KMS-11 (cell line): Measurements from ENCODE around the gene ACVRL1.

Source experiments
- H2AFZ ChIP-seq: fragments of 200-600 bp; sonication (generic); 2 replicates; pipeline ENCODE4 v1.6.1; 2016; ENCODE audit warnings: antibody characterized with exemption, mixed run types, low read depth
- H3K27ac ChIP-seq: fragments of 200-600 bp; sonication (generic); 2 replicates; pipeline ENCODE4 v1.6.1; 2016; ENCODE audit warnings: mild to moderate bottlenecking, mixed run types
- H3K27me3 ChIP-seq: fragments of 200-600 bp; sonication (generic); 2 replicates; pipeline ENCODE4 v1.6.1; 2017; ENCODE audit warnings: mild to moderate bottlenecking, low read depth, mixed run types, moderate library complexity; ENCODE audit not compliant: insufficient read depth
- H3K36me3 ChIP-seq: fragments of 200-600 bp; sonication (generic); 2 replicates; pipeline ENCODE4 v1.6.1; 2017; ENCODE audit warnings: mild to moderate bottlenecking, mixed run types; ENCODE audit not compliant: insufficient read depth
- H3K4me1 ChIP-seq: fragments of 200-600 bp; sonication (generic); 2 replicates; pipeline ENCODE4 v1.6.1; 2016; ENCODE audit warnings: mild to moderate bottlenecking, low read depth, mixed run types; ENCODE audit not compliant: poor library complexity, severe bottlenecking
- H3K4me2 ChIP-seq: fragments of 200-600 bp; sonication (generic); 2 replicates; pipeline ENCODE4 v1.7.0; 2016; ENCODE audit warnings: mild to moderate bottlenecking, mixed run types
- H3K4me3 ChIP-seq: fragments of 200-600 bp; sonication (generic); IDR thresholded peaks from 2 replicates; pipeline ENCODE4 v1.6.1; 2017; ENCODE audit warnings: low read depth, low read length, mixed read lengths; ENCODE audit not compliant: insufficient read depth
- H3K79me2 ChIP-seq: fragments of 200-600 bp; sonication (generic); 2 replicates; pipeline ENCODE4 v1.6.1; 2016; ENCODE audit warnings: low read depth, mixed run types; ENCODE audit not compliant: insufficient read depth
- H3K9ac ChIP-seq: fragments of 200-600 bp; sonication (generic); 2 replicates; pipeline ENCODE4 v1.6.1; 2016; ENCODE audit warnings: mild to moderate bottlenecking, mixed run types
- H4K20me1 ChIP-seq: fragments of 200-600 bp; sonication (generic); 2 replicates; pipeline ENCODE4 v1.6.1; 2016; ENCODE audit warnings: mild to moderate bottlenecking, mixed run types; ENCODE audit not compliant: insufficient read depth
- TF ChIP-seq, protein P1 (sequence below): fragments of 200-600 bp; sonication (generic); conservative IDR thresholded peaks from 2 replicates; pipeline ENCODE4 v1.6.1; 2017; ENCODE audit warnings: low read depth, mild to moderate bottlenecking, antibody characterized with exemption, low read length, moderate library complexity, mixed read lengths

Gene ACVRL1

GRCh38 chr12:51942056-51942455 lies 34.8 kb downstream of the ACVRL1 start:
- Histone ChIP-seq H3K27me3 (no peaks in the 10 kb centered on the region), H3K4me2 (no peak overlapping the region), H3K79me2 (no peaks in the 10 kb centered on the region), H3K4me3 (no peak overlapping the region), H4K20me1 (no peaks in the 10 kb centered on the region), H3K36me3 (no peaks in the 10 kb centered on the region), H3K9ac (no peak overlapping the region), H2AFZ (no peak overlapping the region), H3K4me1 (no peaks in the 10 kb centered on the region), H3K27ac (no peak overlapping the region)
- TF ChIP-seq, protein P1, sequence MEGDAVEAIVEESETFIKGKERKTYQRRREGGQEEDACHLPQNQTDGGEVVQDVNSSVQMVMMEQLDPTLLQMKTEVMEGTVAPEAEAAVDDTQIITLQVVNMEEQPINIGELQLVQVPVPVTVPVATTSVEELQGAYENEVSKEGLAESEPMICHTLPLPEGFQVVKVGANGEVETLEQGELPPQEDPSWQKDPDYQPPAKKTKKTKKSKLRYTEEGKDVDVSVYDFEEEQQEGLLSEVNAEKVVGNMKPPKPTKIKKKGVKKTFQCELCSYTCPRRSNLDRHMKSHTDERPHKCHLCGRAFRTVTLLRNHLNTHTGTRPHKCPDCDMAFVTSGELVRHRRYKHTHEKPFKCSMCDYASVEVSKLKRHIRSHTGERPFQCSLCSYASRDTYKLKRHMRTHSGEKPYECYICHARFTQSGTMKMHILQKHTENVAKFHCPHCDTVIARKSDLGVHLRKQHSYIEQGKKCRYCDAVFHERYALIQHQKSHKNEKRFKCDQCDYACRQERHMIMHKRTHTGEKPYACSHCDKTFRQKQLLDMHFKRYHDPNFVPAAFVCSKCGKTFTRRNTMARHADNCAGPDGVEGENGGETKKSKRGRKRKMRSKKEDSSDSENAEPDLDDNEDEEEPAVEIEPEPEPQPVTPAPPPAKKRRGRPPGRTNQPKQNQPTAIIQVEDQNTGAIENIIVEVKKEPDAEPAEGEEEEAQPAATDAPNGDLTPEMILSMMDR = no peak

GRCh38 chr12:51942501-51943000 lies 35.2 kb downstream of the ACVRL1 start:
- no peaks in the 10 kb centered on the region for H4K20me1 ChIP-seq
- no peaks in the 10 kb centered on the region for H3K27me3 ChIP-seq
- no peak overlapping the region for H3K27ac ChIP-seq
- H3K4me1 ChIP-seq = no peaks in the 10 kb centered on the region
- no peak overlapping the region for H3K9ac ChIP-seq
- H3K79me2 ChIP-seq = no peaks in the 10 kb centered on the region
- no peak overlapping the region for H2AFZ ChIP-seq
- TF ChIP-seq, protein P1 = no peak
- H3K4me2 ChIP-seq = no peak overlapping the region
- H3K36me3 ChIP-seq = no peaks in the 10 kb centered on the region
- no peak overlapping the region for H3K4me3 ChIP-seq

DNA sequence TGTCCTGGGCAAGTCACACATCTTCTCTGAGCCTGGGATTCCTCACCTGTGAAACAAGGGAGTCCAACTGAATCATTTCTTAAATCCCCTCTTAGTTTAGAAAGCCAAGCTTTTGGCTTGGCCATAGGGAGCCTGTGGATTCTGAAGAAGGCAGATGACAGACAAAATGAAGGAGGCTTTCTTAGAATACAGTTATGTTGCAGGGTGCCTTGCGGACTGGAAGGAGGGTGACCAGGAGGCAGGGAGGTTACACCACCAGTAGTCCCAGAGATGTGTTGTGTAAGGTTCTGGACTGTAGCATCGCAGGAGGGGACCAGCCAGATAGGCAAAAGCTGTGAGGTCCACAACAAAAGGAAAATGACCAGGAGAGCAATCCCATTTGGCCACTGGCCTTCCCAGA lies 36.0 kb downstream of the ACVRL1 start:
- Histone ChIP-seq H3K4me2 (no peak overlapping the region), H3K4me1 (no peaks in the 10 kb centered on the region), H3K4me3 (no peak overlapping the region), H3K79me2 (no peaks in the 10 kb centered on the region), H2AFZ (no peak overlapping the region), H3K9ac (no peak overlapping the region), H3K36me3 (no peaks in the 10 kb centered on the region), H4K20me1 (no peaks in the 10 kb centered on the region), H3K27me3 (no peaks in the 10 kb centered on the region), H3K27ac (no peak overlapping the region)
- TF ChIP-seq, protein P1 = no peak

- Histone ChIP-seq H3K4me1 (no peaks in the 10 kb centered on the region), H3K9ac (no peak overlapping the region)
- TF ChIP-seq, protein P1 = no peak
Measured at GRCh38 chr12:51944608-51945233, 37.4 kb downstream of the ACVRL1 start.

More at GRCh38 chr12:51944608-51945233, 37.4 kb downstream of the ACVRL1 start:
- no peak overlapping the region for H2AFZ ChIP-seq
- H4K20me1 ChIP-seq = no peaks in the 10 kb centered on the region
- no peak overlapping the region for H3K27ac ChIP-seq
- no peaks in the 10 kb centered on the region for H3K27me3 ChIP-seq
- H3K79me2 ChIP-seq = no peaks in the 10 kb centered on the region
- H3K36me3 ChIP-seq = no peaks in the 10 kb centered on the region
- H3K4me2 ChIP-seq = no peak overlapping the region
- no peak overlapping the region for H3K4me3 ChIP-seq
